LNCaP clone FGC (cell line): ENCODE results near the gene TECTB.

Experiments
- DNase-seq: peaks from one replicate; pipeline ENCODE4 v3.0.0-alpha.2; 2011; ENCODE audit warnings: low read depth
- H3K4me3 ChIP-seq: 2 replicates; pipeline ENCODE4 v1.5.1; 2011; ENCODE audit warnings: mild to moderate bottlenecking, low read depth, low read length, control low read depth
- CTCF ChIP-seq: IDR thresholded peaks from 2 replicates; pipeline ENCODE4 v1.5.1; 2012; ENCODE audit warnings: mild to moderate bottlenecking; ENCODE audit not compliant: control insufficient read depth, insufficient read depth; ENCODE audit errors: extremely low read depth

Gene TECTB

GRCh38 chr10:112271982-112272381 lies 11.2 kb upstream of the TECTB start:
- no peak for TF ChIP-seq CTCF
- no peak overlapping the region for H3K4me3 ChIP-seq
- DNase-seq, result no peak

DNA sequence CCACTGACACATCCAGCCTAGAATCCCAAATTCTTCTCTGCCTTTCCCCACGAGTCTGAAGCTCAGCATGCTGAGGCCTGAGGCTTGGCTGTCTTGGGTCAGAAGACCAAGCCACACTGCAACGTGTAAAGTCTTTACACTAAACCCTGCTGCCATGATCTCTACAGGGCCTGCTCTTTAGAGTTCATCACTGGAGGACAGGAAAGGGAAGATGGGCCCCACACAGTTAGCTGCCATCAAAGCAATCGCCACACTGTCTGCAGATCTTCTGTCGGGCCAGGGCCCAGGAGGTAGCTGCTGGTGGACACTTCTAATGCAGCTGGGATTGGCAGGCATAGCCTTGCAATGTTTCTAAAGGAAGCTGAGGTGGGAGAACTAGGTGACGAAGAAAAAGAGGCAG lies 8.4 kb upstream of the TECTB start:
- no peak for DNase-seq
- no peak for TF ChIP-seq CTCF
- H3K4me3 ChIP-seq, result no peak overlapping the region

DNA sequence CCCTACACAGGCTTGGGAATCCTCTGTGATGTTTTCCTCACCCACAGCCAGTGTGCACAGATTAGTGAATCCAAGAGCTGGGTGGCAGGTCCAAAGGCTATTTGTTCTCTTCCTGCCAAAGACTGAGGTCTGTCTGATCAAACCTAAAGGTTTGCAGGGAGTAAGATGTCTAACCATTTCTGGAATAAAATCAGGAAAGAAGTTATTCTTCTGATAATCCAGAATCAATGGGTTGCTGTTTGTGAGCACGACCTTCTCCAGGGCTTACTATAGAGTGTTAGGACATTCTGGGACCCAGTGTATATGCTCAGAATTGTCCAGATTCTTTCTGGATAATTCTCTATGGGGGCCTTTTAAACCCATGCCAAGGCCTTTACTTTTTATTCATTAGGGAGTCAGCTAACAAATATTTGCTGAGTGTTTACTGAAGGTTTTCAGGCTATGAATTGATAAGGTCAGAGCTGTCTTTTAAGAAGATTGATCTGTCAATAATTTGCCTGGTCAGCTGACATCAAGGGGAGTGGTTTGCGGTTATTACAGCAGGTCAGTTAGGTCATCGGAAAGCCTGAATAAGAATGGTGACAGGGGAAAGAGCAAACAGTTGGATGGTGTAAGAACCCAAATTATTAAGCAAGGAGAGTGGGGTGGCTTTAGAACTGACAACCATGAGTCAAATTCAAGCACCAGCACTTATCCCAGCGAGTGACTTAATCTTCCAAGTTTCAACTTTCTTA lies 7.5 kb upstream of the TECTB start:
- no peak for TF ChIP-seq CTCF
- no peak for DNase-seq
- H3K4me3 ChIP-seq, result no peak overlapping the region

GRCh38 chr10:112278871-112279270 lies 4.3 kb upstream of the TECTB start:
- DNase-seq, result no peak
- TF ChIP-seq CTCF, result no peak
- no peak overlapping the region for H3K4me3 ChIP-seq

GRCh38 chr10:112279433-112279832 lies 3.8 kb upstream of the TECTB start:
- DNase-seq, result no peak
- no peak overlapping the region for H3K4me3 ChIP-seq
- no peak for TF ChIP-seq CTCF

DNA sequence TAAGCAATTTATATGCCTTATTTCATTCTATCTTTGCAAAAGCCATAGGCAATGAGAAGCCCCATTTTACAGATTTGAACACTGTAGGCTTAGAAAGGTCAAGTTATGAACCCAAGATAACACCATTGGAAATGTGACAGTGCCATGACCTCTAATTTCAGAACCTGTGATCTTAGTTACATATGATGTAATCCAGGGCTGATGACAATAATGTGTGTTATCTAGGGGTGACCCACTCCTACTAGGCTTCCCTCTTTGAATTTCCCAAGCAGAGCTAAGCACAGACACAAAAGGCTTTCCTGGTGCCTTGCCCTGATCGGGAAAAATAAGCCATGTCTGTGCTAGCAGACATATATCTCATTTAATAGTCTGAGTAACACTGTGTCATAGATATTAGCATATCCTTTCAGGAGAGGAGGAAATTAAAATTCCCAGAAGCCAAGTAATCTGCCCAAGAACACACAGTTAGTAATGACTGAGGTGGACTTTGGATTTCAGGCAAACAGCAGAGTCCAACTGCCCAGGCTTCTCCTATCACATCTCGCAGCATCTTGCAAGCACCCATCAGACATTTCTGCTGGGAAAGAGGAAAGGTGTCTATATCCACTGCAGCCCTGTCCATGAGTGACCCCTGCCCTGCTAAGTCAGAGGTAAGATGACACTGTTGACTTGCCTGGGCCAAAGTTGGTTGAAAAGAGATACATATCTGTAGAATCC lies 2.8 kb upstream of the TECTB start:
- H3K4me3 ChIP-seq, result no peak overlapping the region
- DNase-seq, result no peak
- TF ChIP-seq CTCF, result no peak

DNA sequence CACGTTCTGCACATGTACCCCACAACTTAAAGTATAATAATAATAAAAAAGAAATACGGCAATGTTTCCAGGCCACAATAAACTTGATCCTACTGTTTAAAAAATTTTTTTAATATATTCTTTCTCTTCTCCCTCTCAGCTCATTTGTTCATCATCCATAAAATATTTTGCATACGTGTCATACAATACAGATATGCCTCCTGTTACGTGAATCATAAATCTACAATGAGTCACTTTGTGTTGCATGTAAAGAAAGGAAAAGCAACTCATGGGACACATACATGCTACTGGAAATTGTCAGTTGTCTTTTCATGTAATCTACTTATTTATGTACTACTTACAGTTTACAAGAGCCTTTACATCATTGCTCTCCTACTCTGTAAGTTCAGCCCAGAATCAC lies 1.1 kb upstream of the TECTB start:
- no peak for TF ChIP-seq CTCF
- DNase-seq, result no peak
- no peak overlapping the region for H3K4me3 ChIP-seq
